ENCODE data around the gene ATP8B4.

Gene ATP8B4

GRCh38 chr15:50120729-50121128 lies 1.7 kb upstream of the ATP8B4 start:
- ChIA-PET CTCF (no interaction called here), POLR2A (no interaction called here)
- DNase-seq (ENCODE audit: extremely low spot score), result no peak
- TF ChIP-seq CTCF (IDR thresholded peaks at IDR 0.05; ENCODE audit: control extremely low read depth, extremely low read depth, low read depth, missing control alignments), result no peak

- POLR2A ChIA-PET, result no interaction called here
- CTCF ChIA-PET, result interaction anchor here (1.3 kb wide), 2 partner anchors 22 to 28 kb away, joined by 3 to 5 read pairs; no protein-coding TSS in a partner anchor
- no peak for TF ChIP-seq CTCF (IDR thresholded peaks at IDR 0.05; ENCODE audit: control extremely low read depth, extremely low read depth, low read depth, missing control alignments)
These were observed 1.5 kb downstream of the ATP8B4 start for GRCh38 chr15:50117431-50118027.

GRCh38 chr15:50116477-50116876 lies 2.6 kb downstream of the ATP8B4 start:
- CTCF ChIA-PET, result interaction anchor here (0.9 to 1.3 kb wide), 5 partner anchors 10 to 100 kb away, joined by 3 to 4 read pairs (median 3); no protein-coding TSS in a partner anchor
- peak; percentile 50 for TF ChIP-seq CTCF (IDR thresholded peaks at IDR 0.05; ENCODE audit: control extremely low read depth, extremely low read depth, low read depth, missing control alignments)
- POLR2A ChIA-PET, result no interaction called here
- DNase-seq (ENCODE audit: extremely low spot score), result peak; percentile 37

More at GRCh38 chr15:50117431-50118027, 1.5 kb downstream of the ATP8B4 start:
- DNase-seq (ENCODE audit: extremely low spot score), result no peak

DNA sequence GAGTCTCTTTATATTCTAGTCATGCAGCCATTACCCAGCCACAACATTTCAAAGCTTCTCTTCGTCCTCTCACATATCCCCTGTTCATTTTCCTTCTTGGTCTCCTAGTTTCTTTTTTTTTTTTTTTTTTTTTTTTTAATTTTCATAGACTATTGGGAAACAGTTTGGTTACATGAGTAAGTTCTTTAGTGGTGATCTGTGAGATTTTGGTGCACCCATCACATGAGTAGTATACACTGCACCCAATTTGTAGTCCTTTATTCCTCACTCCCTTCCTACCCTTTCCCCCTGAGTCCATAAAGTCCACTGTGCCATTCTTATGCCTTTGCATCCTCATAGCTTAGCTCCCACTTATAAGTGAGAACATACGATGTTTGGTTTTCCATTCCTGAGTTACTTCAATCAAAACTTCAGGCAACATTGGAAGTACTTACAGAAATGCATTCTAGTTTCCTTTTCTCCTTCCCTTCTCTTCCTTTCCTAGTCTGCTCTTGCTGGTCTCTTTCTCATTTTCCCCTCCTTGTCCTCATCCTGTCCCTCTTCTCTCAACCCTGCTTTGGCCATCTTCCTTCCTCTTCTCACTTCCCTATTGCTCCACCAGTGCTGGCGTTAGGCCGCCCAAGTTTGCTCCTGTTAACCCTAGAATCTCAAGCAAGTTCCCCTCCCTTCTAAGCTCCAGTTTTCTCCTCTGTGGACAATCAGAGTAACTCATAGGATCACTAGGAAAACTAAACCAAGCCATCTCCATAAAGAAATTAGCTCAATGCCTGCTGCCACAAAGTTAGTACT lies 4.8 kb downstream of the ATP8B4 start:
- ChIA-PET CTCF (interaction anchor here (1.8 to 2.2 kb wide), 3 partner anchors 13 to 35 kb away, joined by 5 to 6 read pairs (median 6); no protein-coding TSS in a partner anchor), POLR2A (no interaction called here)
- DNase-seq (ENCODE audit: extremely low spot score), result no peak
- TF ChIP-seq CTCF (IDR thresholded peaks at IDR 0.05; ENCODE audit: control extremely low read depth, extremely low read depth, low read depth, missing control alignments), result no peak

DNA sequence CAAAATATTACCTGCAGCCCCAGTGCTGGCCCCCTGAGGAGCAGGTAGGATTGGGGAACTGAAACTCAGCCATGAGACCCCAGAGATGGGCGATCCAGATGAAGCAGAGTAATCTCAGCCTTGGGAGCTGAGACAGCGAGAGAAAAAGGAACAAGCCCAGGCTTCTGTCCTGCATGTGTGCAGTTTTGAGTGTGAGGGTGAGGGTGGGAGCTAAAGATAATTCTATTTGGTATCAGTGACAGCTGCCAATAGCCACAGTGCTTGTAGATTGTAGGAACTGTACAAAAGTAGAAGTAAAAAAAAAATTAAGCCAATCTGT lies 5.9 kb downstream of the ATP8B4 start:
- no peak for DNase-seq (ENCODE audit: extremely low spot score)
- POLR2A ChIA-PET, result interaction anchor here (0.7 kb wide), 1 partner anchor 311 kb away, joined by 14 read pairs; the partner anchor contains the start of gene USP8
- CTCF ChIA-PET, result no interaction called here
- TF ChIP-seq CTCF (IDR thresholded peaks at IDR 0.05; ENCODE audit: control extremely low read depth, extremely low read depth, low read depth, missing control alignments), result no peak

DNA sequence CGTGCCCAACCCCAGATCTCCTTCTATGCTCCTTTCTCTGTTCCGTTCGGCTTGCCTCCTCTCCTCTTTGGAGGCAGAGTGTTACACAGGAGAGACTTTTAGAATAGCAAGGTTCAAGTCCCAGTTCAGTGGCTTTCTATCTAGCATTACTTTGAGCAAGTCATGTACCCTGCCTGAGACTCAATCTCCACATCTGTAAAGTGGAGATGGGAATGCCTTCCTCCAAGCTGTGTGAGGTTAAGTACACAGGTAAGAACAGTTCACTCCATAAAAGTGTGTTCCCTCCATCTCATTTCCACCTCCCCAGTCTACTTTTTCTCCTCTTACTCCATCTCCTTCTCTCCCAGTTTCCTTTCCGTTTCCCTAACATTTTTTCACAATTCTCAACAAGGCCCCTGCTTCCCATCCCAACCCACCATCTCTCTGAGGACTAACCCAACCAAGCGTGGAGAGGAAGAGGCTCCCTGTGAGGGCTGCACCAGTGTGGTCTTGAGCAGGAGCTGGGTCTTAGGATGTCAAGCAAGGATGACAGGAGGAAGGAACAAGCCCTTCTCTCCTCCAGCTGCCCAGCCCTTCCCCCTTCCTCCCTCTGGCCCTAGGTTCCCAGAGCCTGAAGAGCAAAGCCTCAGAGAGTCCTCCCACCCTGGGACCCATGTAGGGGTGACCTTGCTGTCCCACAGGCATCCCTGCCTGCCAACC lies 6.4 kb downstream of the ATP8B4 start:
- no peak for TF ChIP-seq CTCF (IDR thresholded peaks at IDR 0.05; ENCODE audit: control extremely low read depth, extremely low read depth, low read depth, missing control alignments)
- ChIA-PET CTCF (interaction anchor here (1.2 kb wide), 1 partner anchor 70 kb away, joined by 3 read pairs; no protein-coding TSS in a partner anchor), POLR2A (no interaction called here)
- no peak for DNase-seq (ENCODE audit: extremely low spot score)

Measured in GM10248 (cell line).